Body of pancreas (tissue), 4 donors: ENCODE results near the gene GRB10.

Source experiments
- POLR2A ChIP-seq, 3 donors: fragments of 450-650 bp; IDR thresholded peaks; one replicate each; pipeline ENCODE4 v1.6.1; 2016; ENCODE audit warnings: antibody characterized with exemption in 3 of 3, mild to moderate bottlenecking in 2 of 3
- TF ChIP-seq, protein P1 (sequence below), 7 experiments: fragments of 450-650 bp in 4 of 7; fragments of 200-600 bp in 3 of 7; sonication (generic) in 3 of 7; IDR thresholded peaks; one replicate each; pipeline ENCODE4 v1.5.1; 2016 to 2019; ENCODE audit warnings: antibody characterized with exemption in 7 of 7

- TF ChIP-seq POLR2A (IDR thresholded peaks at IDR 0.05) = no peak
- TF ChIP-seq, protein P1, sequence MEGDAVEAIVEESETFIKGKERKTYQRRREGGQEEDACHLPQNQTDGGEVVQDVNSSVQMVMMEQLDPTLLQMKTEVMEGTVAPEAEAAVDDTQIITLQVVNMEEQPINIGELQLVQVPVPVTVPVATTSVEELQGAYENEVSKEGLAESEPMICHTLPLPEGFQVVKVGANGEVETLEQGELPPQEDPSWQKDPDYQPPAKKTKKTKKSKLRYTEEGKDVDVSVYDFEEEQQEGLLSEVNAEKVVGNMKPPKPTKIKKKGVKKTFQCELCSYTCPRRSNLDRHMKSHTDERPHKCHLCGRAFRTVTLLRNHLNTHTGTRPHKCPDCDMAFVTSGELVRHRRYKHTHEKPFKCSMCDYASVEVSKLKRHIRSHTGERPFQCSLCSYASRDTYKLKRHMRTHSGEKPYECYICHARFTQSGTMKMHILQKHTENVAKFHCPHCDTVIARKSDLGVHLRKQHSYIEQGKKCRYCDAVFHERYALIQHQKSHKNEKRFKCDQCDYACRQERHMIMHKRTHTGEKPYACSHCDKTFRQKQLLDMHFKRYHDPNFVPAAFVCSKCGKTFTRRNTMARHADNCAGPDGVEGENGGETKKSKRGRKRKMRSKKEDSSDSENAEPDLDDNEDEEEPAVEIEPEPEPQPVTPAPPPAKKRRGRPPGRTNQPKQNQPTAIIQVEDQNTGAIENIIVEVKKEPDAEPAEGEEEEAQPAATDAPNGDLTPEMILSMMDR (IDR thresholded peaks at IDR 0.05) = no peak
Measured at GRCh38 chr7:50775836-50776235, 6.9 kb downstream of the GRB10 start.
